ENCODE measurements around the gene PRR20A. TPM values are rescaled to one million over a fixed set of nuclear protein-coding genes. Genes with fewer than 3 reads are reported as not detected.
"Not testable (repeated sequence)": the region's sequence is repeated elsewhere in the genome, so short reads cannot be mapped to it uniquely, and the experiment has no call there.

Gene PRR20A
- not detected for total RNA-seq

DNA sequence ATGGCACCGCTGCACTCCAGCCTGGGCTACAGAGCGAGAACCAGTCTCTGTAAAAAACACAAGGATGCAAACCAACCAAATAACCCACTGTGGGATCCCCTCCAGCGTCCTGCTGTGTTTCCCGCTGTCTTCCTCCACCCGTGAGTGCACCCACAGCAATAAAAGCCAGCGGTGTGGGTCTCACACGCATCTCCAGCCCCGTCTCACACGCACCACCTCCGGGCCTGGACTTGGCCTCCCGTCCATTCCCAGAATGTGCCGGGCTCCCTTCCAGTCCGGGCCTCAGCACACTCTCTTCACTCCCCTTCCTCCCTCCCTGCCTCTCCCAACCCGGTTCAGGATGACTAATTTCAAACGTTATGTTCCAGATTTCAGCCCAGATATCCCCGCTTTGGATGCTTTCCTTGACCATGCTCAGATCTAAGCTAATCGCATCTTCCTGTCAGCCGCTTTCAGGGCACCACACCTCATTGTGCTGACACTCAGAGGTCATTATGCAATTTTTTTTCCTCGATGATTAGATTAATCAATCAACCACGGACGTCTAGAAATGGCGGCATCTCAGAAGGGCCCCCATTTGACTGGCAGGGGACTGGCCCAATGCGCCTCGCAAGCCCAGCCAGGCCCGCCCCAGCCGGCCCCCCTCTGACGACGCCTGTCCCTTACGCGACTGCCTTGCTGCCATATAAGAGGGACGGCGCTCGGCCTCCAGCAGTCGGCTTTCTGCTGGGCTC lies at the start of gene PRR20A:
Gene PRR20A (plus strand): TSS at position 684 of the 734 bp plus-strand sequence. CDS start 387 bp downstream, outside the sequence.
- not testable (repeated sequence) for H3K4me1 ChIP-seq (ENCODE audit: insufficient read depth, low read length); H3K4me3 ChIP-seq (ENCODE audit: low read length); H3K9me3 ChIP-seq (ENCODE audit: low read depth, low read length); H3K27me3 ChIP-seq (ENCODE audit: insufficient read depth, low read length)

DNA sequence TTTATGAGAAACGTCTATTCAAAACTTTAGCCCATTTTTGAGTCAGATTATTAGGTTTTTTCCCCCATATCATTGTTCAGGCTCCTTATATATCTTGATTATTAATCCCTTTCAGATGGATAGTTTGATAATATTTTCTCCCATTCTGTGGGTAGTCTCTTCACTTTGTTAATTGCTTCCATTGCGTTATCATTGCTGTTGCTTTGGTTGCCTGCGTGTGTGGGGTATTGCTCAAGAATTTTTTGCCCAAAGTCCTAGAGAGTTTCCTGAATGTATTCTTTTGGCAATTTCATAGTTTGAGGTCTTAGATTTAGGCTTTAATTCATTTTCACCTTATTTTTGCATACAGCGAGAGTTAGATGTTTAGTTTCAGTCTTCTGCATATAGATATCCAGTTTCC lies 25.8 kb upstream of the PRR20A start:
- no peaks in the 10 kb centered on the region for H3K9me3 ChIP-seq (ENCODE audit: low read depth, low read length)
- H3K4me3 ChIP-seq (ENCODE audit: low read length) = no peak overlapping the region
- H3K27me3 ChIP-seq (ENCODE audit: insufficient read depth, low read length) = no peaks in the 10 kb centered on the region
- no peaks in the 10 kb centered on the region for H3K4me1 ChIP-seq (ENCODE audit: insufficient read depth, low read length)

DNA sequence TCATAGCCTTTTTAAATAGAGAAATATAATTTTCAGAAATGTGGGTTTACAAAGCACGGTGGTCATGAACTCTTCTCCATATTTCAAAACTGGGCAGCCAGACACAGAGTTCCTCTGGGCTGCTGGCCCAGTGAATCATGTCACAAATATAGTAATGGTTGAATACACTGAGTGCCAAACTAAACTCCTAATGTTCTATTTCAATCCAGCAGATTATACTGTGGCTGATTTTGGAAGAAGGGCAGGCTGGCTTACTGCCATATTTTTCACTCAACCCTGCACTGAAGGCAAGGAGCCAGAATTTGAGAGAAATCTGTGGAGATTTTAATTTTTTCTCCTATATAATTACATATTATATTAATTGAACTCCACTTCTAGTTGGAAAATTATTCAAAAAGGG lies 17.0 kb upstream of the PRR20A start:
- Histone ChIP-seq H3K4me3 (ENCODE audit: low read length) (no peak overlapping the region), H3K27me3 (ENCODE audit: insufficient read depth, low read length) (no peaks in the 10 kb centered on the region), H3K4me1 (ENCODE audit: insufficient read depth, low read length) (no peaks in the 10 kb centered on the region), H3K9me3 (ENCODE audit: low read depth, low read length) (no peaks in the 10 kb centered on the region)

DNA sequence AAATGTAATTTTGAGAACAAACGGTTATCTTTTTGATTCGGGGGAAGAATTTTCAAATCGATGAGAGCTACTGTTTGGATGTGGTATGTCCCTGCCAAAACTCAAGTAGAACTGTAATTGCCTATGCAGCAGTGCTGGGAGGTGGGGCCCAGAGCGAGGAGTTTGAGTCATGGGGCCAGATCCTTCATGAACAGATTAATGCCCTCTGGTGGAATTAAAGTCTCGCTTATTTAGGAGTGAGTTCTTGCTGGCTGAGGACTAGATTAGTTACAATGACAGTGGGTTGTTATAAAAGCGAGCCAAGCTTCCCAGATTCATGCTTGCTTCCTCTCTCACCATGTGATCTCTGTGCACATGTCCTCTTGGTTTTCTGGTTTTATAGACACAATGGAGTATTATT lies 11.8 kb upstream of the PRR20A start:
- H3K27me3 ChIP-seq (ENCODE audit: insufficient read depth, low read length) = no peaks in the 10 kb centered on the region
- no peak overlapping the region for H3K4me3 ChIP-seq (ENCODE audit: low read length)
- H3K4me1 ChIP-seq (ENCODE audit: insufficient read depth, low read length) = no peaks in the 10 kb centered on the region
- peaks cover 8% of the 10 kb centered on the region for H3K9me3 ChIP-seq (ENCODE audit: low read depth, low read length)

DNA sequence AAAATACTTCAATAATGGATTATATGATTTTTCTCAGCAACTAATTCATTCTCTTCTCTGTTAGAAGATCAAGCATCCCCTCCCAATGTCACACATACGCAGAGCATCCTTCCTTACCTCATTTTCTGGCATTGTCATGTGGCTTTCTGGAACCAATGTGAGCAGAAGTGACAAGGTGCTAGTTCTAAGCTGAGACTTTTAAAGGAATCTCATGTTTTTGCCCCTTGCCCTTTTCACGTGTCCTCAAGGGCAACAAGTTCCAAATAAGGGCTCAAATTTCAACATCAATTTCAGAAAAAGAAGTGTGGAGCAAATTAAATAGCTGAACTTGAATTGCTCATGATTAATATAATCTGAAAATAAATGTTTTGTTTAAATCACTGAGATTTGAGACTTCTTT lies 4.6 kb upstream of the PRR20A start:
- Histone ChIP-seq H3K27me3 (ENCODE audit: insufficient read depth, low read length) (no peaks in the 10 kb centered on the region), H3K4me1 (ENCODE audit: insufficient read depth, low read length) (no peaks in the 10 kb centered on the region), H3K4me3 (ENCODE audit: low read length) (no peak overlapping the region), H3K9me3 (ENCODE audit: low read depth, low read length) (peaks cover 13% of the 10 kb centered on the region)

DNA sequence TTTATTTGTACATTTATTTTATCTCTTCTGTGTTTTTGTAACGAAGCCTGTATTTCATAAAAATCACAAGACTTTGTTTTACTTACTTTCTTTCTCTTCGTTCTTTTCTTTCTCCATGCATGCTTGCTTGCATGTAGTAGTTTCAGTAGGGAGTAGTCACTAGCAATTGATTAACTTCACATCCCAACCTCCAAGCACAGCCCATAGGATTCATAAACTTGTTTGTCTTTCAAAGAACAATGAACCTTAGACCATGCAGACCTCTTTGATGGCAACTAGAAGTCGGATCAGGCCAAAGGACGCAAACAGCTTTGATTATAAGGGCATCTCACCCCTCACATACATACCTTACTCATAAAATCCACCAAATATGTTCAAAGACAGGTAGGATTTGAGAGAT lies 3.1 kb upstream of the PRR20A start:
- H3K4me3 ChIP-seq (ENCODE audit: low read length) = no peak overlapping the region
- H3K4me1 ChIP-seq (ENCODE audit: insufficient read depth, low read length) = no peaks in the 10 kb centered on the region
- H3K27me3 ChIP-seq (ENCODE audit: insufficient read depth, low read length) = no peaks in the 10 kb centered on the region
- peaks cover 7% of the 10 kb centered on the region for H3K9me3 ChIP-seq (ENCODE audit: low read depth, low read length)

DNA sequence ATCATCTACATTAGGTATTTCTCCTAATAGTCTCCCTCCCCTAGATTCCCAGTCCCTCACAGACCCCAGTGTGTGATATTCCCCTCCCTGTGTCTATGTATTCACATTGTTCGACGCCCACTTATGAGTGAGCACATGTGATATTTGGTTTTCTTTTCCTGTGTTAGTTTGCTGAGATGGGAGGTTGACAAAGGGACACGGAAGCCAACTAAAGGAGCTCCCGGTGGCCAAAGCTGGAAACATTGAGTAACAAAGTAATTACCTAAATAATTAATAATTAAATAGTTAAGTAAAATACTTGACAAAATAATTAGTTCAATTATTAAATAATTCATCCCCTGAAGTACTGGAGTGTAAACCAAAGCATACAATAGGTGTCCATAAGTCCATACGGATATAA lies 1.7 kb upstream of the PRR20A start:
- H3K4me1 ChIP-seq (ENCODE audit: insufficient read depth, low read length) = no peaks in the 10 kb centered on the region
- no peaks in the 10 kb centered on the region for H3K27me3 ChIP-seq (ENCODE audit: insufficient read depth, low read length)
- H3K4me3 ChIP-seq (ENCODE audit: low read length) = no peak overlapping the region
- peaks cover 7% of the 10 kb centered on the region for H3K9me3 ChIP-seq (ENCODE audit: low read depth, low read length)

DNA sequence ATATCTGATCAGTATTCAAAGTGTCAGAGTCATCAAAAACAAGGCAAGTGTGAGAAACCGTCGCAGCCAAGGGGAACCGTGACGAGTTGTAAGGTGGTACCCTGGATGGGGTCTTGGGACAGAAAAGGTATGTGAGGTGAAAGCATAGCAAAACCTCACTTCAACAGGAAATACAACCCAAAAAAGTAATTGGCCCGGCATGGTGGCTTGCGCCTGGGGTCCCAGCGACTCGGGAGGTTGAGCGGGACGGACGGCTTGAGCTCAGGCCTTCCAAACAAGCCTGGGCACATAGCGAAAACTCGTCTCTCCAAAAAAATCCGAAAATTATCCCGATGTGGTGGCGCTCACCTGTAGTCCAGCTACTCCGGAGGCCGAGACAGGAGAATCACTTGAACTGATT lies 937 bp upstream of the PRR20A start:
- not testable (repeated sequence) for H3K9me3 ChIP-seq (ENCODE audit: low read depth, low read length); H3K27me3 ChIP-seq (ENCODE audit: insufficient read depth, low read length); H3K4me1 ChIP-seq (ENCODE audit: insufficient read depth, low read length); H3K4me3 ChIP-seq (ENCODE audit: low read length)

DNA sequence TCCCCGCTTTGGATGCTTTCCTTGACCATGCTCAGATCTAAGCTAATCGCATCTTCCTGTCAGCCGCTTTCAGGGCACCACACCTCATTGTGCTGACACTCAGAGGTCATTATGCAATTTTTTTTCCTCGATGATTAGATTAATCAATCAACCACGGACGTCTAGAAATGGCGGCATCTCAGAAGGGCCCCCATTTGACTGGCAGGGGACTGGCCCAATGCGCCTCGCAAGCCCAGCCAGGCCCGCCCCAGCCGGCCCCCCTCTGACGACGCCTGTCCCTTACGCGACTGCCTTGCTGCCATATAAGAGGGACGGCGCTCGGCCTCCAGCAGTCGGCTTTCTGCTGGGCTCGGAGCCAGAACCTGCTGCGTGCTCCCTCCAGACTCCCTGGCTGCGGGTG lies 6.5 kb downstream of the PRR20A start, which contains the start of gene PRR20B:
Gene PRR20B (plus strand): TSS at position 301 of the 400 bp plus-strand sequence. CDS start 387 bp downstream, outside the sequence.
- H3K4me3 ChIP-seq (ENCODE audit: low read length); H3K27me3 ChIP-seq (ENCODE audit: insufficient read depth, low read length); H3K9me3 ChIP-seq (ENCODE audit: low read depth, low read length); H3K4me1 ChIP-seq (ENCODE audit: insufficient read depth, low read length): not testable (repeated sequence)

DNA sequence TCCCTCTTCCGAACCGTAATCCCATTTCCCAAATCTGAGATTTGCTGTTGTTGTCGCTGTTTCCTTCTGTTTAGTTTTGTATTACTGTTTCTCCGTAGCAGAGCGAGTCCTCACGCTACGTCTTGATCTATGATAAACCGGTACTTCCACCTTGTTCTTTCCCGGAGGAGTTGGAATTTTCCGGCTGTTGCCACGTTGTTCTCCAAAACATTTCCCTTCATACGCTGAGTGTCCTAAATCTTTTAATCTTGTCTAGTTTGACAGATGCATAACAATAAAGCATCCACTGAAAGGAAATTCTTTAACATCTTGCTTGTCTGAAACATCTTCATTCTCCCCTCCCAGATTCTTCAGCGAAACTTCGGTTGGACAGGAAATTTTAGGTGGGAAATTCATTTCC lies 7.4 kb downstream of the PRR20A start:
- not testable (repeated sequence) for H3K27me3 ChIP-seq (ENCODE audit: insufficient read depth, low read length); H3K4me3 ChIP-seq (ENCODE audit: low read length); H3K4me1 ChIP-seq (ENCODE audit: insufficient read depth, low read length); H3K9me3 ChIP-seq (ENCODE audit: low read depth, low read length)

DNA sequence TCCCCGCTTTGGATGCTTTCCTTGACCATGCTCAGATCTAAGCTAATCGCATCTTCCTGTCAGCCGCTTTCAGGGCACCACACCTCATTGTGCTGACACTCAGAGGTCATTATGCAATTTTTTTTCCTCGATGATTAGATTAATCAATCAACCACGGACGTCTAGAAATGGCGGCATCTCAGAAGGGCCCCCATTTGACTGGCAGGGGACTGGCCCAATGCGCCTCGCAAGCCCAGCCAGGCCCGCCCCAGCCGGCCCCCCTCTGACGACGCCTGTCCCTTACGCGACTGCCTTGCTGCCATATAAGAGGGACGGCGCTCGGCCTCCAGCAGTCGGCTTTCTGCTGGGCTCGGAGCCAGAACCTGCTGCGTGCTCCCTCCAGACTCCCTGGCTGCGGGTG lies 13.0 kb downstream of the PRR20A start, which contains the start of gene PRR20C:
Gene PRR20C (plus strand): TSS at position 301 of the 400 bp plus-strand sequence. CDS start 387 bp downstream, outside the sequence.
- not testable (repeated sequence) for H3K4me3 ChIP-seq (ENCODE audit: low read length); H3K9me3 ChIP-seq (ENCODE audit: low read depth, low read length); H3K27me3 ChIP-seq (ENCODE audit: insufficient read depth, low read length); H3K4me1 ChIP-seq (ENCODE audit: insufficient read depth, low read length)

DNA sequence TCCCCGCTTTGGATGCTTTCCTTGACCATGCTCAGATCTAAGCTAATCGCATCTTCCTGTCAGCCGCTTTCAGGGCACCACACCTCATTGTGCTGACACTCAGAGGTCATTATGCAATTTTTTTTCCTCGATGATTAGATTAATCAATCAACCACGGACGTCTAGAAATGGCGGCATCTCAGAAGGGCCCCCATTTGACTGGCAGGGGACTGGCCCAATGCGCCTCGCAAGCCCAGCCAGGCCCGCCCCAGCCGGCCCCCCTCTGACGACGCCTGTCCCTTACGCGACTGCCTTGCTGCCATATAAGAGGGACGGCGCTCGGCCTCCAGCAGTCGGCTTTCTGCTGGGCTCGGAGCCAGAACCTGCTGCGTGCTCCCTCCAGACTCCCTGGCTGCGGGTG lies 19.6 kb downstream of the PRR20A start, which contains the start of gene PRR20D:
Gene PRR20D (plus strand): TSS at position 301 of the 400 bp plus-strand sequence. CDS start 387 bp downstream, outside the sequence.
- H3K4me3 ChIP-seq (ENCODE audit: low read length); H3K9me3 ChIP-seq (ENCODE audit: low read depth, low read length); H3K27me3 ChIP-seq (ENCODE audit: insufficient read depth, low read length); H3K4me1 ChIP-seq (ENCODE audit: insufficient read depth, low read length): not testable (repeated sequence)

DNA sequence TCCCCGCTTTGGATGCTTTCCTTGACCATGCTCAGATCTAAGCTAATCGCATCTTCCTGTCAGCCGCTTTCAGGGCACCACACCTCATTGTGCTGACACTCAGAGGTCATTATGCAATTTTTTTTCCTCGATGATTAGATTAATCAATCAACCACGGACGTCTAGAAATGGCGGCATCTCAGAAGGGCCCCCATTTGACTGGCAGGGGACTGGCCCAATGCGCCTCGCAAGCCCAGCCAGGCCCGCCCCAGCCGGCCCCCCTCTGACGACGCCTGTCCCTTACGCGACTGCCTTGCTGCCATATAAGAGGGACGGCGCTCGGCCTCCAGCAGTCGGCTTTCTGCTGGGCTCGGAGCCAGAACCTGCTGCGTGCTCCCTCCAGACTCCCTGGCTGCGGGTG lies 26.2 kb downstream of the PRR20A start, which contains the start of gene PRR20E:
Gene PRR20E (plus strand): TSS at position 301 of the 400 bp plus-strand sequence. CDS start 387 bp downstream, outside the sequence.
- H3K9me3 ChIP-seq (ENCODE audit: low read depth, low read length); H3K4me1 ChIP-seq (ENCODE audit: insufficient read depth, low read length); H3K4me3 ChIP-seq (ENCODE audit: low read length); H3K27me3 ChIP-seq (ENCODE audit: insufficient read depth, low read length): not testable (repeated sequence)

DNA sequence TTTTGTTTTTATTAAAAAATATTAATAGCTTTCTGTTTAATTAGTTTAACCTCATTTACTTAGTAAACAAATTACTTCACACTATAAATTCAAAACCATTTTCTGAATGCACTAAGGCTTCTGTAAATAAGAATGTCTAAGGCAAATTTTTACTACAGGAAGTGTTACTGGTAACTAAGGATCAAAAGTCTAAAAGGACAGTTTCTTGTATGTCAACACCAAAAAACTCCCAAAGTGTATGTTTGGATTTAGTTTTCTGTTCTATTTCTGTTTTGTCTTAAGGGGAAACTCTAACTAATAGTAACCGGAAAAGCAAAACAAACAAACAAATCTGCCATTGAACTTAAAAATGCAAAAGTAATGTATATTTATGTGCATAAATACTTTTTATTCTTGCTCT lies 50.9 kb downstream of the PRR20A start:
- Histone ChIP-seq H3K4me1 (ENCODE audit: insufficient read depth, low read length) (no peaks in the 10 kb centered on the region), H3K27me3 (ENCODE audit: insufficient read depth, low read length) (no peaks in the 10 kb centered on the region), H3K9me3 (ENCODE audit: low read depth, low read length) (no peaks in the 10 kb centered on the region), H3K4me3 (ENCODE audit: low read length) (no peak overlapping the region)
